Fibroblast of lung (primary cell): ENCODE results near the gene TRIM47. TPM values are rescaled to one million over a fixed set of nuclear protein-coding genes. Genes with fewer than 3 reads are reported as not detected.

Experiments
- DNase-seq, 2 donors: peaks; one replicate each; pipeline versions ENCODE4 v3.0.0 to v3.0.0-alpha.2; 2010; ENCODE audit warnings: low read depth in 2 of 2
- H2AFZ ChIP-seq: 2 replicates; pipeline ENCODE4 v1.5.1; 2012; ENCODE audit warnings: low read length, control low read depth, inconsistent platforms
- H3K27ac ChIP-seq: 2 replicates; pipeline ENCODE4 v1.5.1; 2011; ENCODE audit warnings: low read length, control low read depth; ENCODE audit not compliant: insufficient read depth
- H3K27me3 ChIP-seq: 2 replicates; pipeline ENCODE4 v1.5.1; 2011; ENCODE audit warnings: mild to moderate bottlenecking, low read length; ENCODE audit not compliant: control insufficient read depth, insufficient read depth
- H3K36me3 ChIP-seq: 2 replicates; pipeline ENCODE4 v1.5.1; 2011; ENCODE audit warnings: low read length; ENCODE audit not compliant: control insufficient read depth, insufficient read depth
- H3K4me1 ChIP-seq: 2 replicates; pipeline ENCODE4 v1.5.1; 2011; ENCODE audit warnings: low read length; ENCODE audit not compliant: control insufficient read depth, insufficient read depth; ENCODE audit errors: extremely low read depth
- H3K4me2 ChIP-seq: 2 replicates; pipeline ENCODE4 v1.5.1; 2011; ENCODE audit warnings: low read length, control low read depth; ENCODE audit not compliant: insufficient read depth; ENCODE audit errors: extremely low read depth
- H3K4me3 ChIP-seq, 4 experiments: fragments of 200-600 bp in 1 of 4; sonication (generic) in 1 of 4; replicated peaks in 1 of 4; 2 replicates each; pipeline ENCODE4 v1.5.1; 2011 to 2016; ENCODE audit warnings: low read length in 4 of 4, low read depth in 3 of 4, mild to moderate bottlenecking in 3 of 4, control low read depth in 2 of 4, inconsistent platforms in 1 of 4, mixed read lengths in 1 of 4; ENCODE audit not compliant: insufficient read depth in 1 of 4; ENCODE audit errors: control extremely low read depth in 1 of 4
- H3K79me2 ChIP-seq: 2 replicates; pipeline ENCODE4 v1.5.1; 2012; ENCODE audit warnings: mild to moderate bottlenecking, low read length, inconsistent platforms; ENCODE audit not compliant: control insufficient read depth, insufficient read depth
- H3K9ac ChIP-seq: 2 replicates; pipeline ENCODE4 v1.5.1; 2011; ENCODE audit warnings: mild to moderate bottlenecking, low read length, control low read depth; ENCODE audit not compliant: insufficient read depth
- H3K9me3 ChIP-seq: 2 replicates; pipeline ENCODE4 v1.5.1; 2012; ENCODE audit warnings: low read depth, low read length; ENCODE audit not compliant: control insufficient read depth, insufficient read depth
- H4K20me1 ChIP-seq: 2 replicates; pipeline ENCODE4 v1.5.1; 2011; ENCODE audit warnings: low read length; ENCODE audit not compliant: control insufficient read depth, insufficient read depth; ENCODE audit errors: extremely low read depth
- CTCF ChIP-seq, 2 donors: IDR thresholded peaks in 1 of 2; conservative IDR thresholded peaks in 1 of 2; 1 replicate in 1 of 2; 2 replicates in 1 of 2; pipeline ENCODE4 v1.5.1; 2011 to 2012; ENCODE audit warnings: low read length in 2 of 2, control low read depth in 1 of 2, inconsistent platforms in 1 of 2, low read depth in 1 of 2, mild to moderate bottlenecking in 1 of 2
- EZH2 ChIP-seq: IDR thresholded peaks from 2 replicates; pipeline ENCODE4 v1.5.1; 2012; ENCODE audit warnings: low read length, control low read depth, mild to moderate bottlenecking; ENCODE audit errors: missing control alignments
- polyA plus RNA-seq, 2 donors: library from polyadenylated mRNA; depleted of rRNA in 1 of 2; stranded (reverse) in 1 of 2; unstranded in 1 of 2; fragments of >200 nt; gene quantifications; 2 replicates each; pipeline ENCODE4 v1.2.1, GENCODE V29; 2011 to 2012; ENCODE audit warnings: missing spikeins in 1 of 2
- total RNA-seq: library from RNA; depleted of rRNA; stranded (reverse); fragments of >200 nt; gene quantifications from 2 replicates; pipeline ENCODE4 v1.2.1, GENCODE V29; 2014

Gene TRIM47
- total and polyA plus RNA-seq, 2 donors (not counting 1 experiment from before 2014, with no cell fraction given): 2.2 to 16.0 TPM

DNA sequence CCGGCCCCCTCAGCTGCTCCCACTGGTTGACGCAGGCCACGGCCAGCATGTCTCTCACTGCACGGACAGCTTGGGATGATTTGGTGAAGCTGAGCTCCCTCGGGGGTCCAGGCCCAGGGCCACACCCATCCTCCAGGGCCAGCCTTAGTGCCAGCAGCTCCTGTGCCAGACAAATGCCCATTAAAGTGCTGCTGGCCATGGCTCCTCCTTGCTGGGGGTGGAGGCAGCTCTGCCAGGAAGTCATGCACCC, 2.5 kb downstream of the TRIM47 start:
- no peak overlapping the region for H3K4me3 ChIP-seq
- H3K9ac ChIP-seq: no peak overlapping the region
- H3K4me2 ChIP-seq: no peak overlapping the region

GRCh38 chr17:75875182-75875939, 3.0 kb downstream of the TRIM47 start:
- Histone ChIP-seq H3K9me3 (no peaks in the 10 kb centered on the region), H2AFZ (no peak overlapping the region), H3K79me2 (no peaks in the 10 kb centered on the region), H3K36me3 (no peaks in the 10 kb centered on the region), H3K27ac (no peak overlapping the region), H4K20me1 (no peaks in the 10 kb centered on the region), H3K4me2 (no peak overlapping the region), H3K4me3 (no peak overlapping the region), H3K4me1 (peaks cover 27% of the 10 kb centered on the region), H3K9ac (no peak overlapping the region), H3K27me3 (peaks cover 3% of the 10 kb centered on the region)
- no peak for TF ChIP-seq CTCF (conservative IDR thresholded peaks at IDR 0.05 in 1 of 2, IDR thresholded peaks at IDR 0.05 in 1 of 2; ENCODE audit: low read depth in 1 of 2, low read length in 2 of 2)
- TF ChIP-seq EZH2: no peak
- no peak for DNase-seq

More for the DNA sequence above, 2.5 kb downstream of the TRIM47 start:
- Histone ChIP-seq H3K4me1 (peaks cover 27% of the 10 kb centered on the region), H3K27ac (no peak overlapping the region), H4K20me1 (no peaks in the 10 kb centered on the region), H2AFZ (no peak overlapping the region), H3K79me2 (no peaks in the 10 kb centered on the region), H3K9me3 (no peaks in the 10 kb centered on the region), H3K27me3 (peaks cover 3% of the 10 kb centered on the region), H3K36me3 (no peaks in the 10 kb centered on the region)
- TF ChIP-seq CTCF (conservative IDR thresholded peaks at IDR 0.05 in 1 of 2, IDR thresholded peaks at IDR 0.05 in 1 of 2; ENCODE audit: low read depth in 1 of 2, low read length in 2 of 2) (no peak), EZH2 (no peak)
- DNase-seq: no peak

GRCh38 chr17:75874323-75875181, 3.8 kb downstream of the TRIM47 start:
- no peak for DNase-seq
- Histone ChIP-seq H3K4me1 (peaks cover 28% of the 10 kb centered on the region), H2AFZ (no peak overlapping the region), H3K9me3 (no peaks in the 10 kb centered on the region), H3K36me3 (no peaks in the 10 kb centered on the region), H3K79me2 (no peaks in the 10 kb centered on the region), H4K20me1 (no peaks in the 10 kb centered on the region), H3K4me3 (no peak overlapping the region), H3K27me3 (peaks cover 3% of the 10 kb centered on the region), H3K9ac (no peak overlapping the region), H3K4me2 (no peak overlapping the region), H3K27ac (no peak overlapping the region)
- TF ChIP-seq CTCF (conservative IDR thresholded peaks at IDR 0.05 in 1 of 2, IDR thresholded peaks at IDR 0.05 in 1 of 2; ENCODE audit: low read depth in 1 of 2, low read length in 2 of 2) (no peak), EZH2 (no peak)
